GM12875 (cell line): ENCODE results near the gene EGF.

Experiments
- H3K4me3 ChIP-seq: one replicate; pipeline ENCODE4 v1.5.1; 2011; ENCODE audit warnings: low read depth, low read length, control low read depth
- TF ChIP-seq, protein P1 (sequence below): IDR thresholded peaks from 2 replicates; pipeline ENCODE4 v1.5.1; 2011; ENCODE audit warnings: low read depth, mild to moderate bottlenecking, control low read depth, inconsistent platforms, low read length, moderate library complexity, borderline replicate concordance; ENCODE audit not compliant: insufficient read depth

EGF gene

DNA sequence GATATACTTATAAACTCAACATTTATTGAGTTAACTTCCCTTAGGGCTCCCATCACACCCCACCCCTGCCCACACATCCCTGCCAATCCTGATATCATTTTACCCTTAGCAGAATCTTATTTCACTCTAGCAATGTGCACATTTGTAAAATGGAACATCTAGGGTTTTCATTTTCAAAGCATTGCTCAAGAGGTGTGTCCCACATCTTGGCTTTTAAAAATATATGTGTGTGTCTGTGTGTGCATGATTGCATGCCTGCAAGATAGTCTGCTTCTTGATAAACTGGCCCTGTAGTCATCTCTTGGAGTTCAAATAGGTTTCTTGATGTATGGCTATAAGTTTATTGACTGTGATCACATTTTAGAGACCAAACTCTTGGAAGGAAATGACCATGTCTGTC, 26.4 kb upstream of the EGF start:
- no peak overlapping the region for H3K4me3 ChIP-seq
- TF ChIP-seq, protein P1, sequence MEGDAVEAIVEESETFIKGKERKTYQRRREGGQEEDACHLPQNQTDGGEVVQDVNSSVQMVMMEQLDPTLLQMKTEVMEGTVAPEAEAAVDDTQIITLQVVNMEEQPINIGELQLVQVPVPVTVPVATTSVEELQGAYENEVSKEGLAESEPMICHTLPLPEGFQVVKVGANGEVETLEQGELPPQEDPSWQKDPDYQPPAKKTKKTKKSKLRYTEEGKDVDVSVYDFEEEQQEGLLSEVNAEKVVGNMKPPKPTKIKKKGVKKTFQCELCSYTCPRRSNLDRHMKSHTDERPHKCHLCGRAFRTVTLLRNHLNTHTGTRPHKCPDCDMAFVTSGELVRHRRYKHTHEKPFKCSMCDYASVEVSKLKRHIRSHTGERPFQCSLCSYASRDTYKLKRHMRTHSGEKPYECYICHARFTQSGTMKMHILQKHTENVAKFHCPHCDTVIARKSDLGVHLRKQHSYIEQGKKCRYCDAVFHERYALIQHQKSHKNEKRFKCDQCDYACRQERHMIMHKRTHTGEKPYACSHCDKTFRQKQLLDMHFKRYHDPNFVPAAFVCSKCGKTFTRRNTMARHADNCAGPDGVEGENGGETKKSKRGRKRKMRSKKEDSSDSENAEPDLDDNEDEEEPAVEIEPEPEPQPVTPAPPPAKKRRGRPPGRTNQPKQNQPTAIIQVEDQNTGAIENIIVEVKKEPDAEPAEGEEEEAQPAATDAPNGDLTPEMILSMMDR, result no peak

DNA sequence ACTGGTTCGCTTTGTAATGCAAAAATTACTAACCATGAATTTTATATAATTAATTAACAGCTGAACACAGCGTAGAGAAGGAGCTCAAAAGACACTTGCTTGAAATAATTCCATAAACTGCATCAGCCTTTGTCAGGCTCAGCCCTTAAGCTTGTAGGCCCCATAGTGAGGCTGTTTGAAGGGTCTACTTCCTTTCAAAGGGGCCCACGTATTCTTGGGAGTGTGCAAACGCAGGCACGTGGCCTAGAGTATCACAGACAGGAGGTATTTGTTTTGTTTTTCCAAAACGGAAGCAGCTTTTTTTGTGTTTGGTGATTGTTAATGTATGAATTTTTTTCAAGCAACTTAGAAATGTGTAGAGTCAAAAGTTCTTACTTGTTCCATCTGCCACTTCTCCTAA, 25.6 kb upstream of the EGF start:
- TF ChIP-seq, protein P1, result no peak
- H3K4me3 ChIP-seq, result no peak overlapping the region

DNA sequence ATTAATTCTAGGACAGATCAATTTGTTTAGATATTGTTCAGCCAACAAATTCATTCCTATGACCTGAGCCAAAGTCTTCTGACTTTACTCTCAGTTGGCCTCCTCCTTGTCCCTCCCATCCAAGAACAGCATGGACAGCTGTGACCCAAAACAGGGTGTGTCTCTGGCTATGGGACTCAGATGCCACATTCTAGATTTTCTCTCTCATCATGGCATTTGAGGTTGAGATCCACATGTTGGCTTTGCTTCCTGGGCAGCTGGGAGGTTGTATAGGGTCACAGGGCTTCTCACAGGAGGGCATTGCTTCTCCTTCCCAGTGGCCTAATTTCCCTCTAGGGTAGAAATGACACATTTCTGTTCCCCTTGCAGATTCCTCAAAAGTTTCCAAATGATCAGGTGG, 22.6 kb upstream of the EGF start:
- H3K4me3 ChIP-seq, result no peak overlapping the region
- TF ChIP-seq, protein P1, result no peak

DNA sequence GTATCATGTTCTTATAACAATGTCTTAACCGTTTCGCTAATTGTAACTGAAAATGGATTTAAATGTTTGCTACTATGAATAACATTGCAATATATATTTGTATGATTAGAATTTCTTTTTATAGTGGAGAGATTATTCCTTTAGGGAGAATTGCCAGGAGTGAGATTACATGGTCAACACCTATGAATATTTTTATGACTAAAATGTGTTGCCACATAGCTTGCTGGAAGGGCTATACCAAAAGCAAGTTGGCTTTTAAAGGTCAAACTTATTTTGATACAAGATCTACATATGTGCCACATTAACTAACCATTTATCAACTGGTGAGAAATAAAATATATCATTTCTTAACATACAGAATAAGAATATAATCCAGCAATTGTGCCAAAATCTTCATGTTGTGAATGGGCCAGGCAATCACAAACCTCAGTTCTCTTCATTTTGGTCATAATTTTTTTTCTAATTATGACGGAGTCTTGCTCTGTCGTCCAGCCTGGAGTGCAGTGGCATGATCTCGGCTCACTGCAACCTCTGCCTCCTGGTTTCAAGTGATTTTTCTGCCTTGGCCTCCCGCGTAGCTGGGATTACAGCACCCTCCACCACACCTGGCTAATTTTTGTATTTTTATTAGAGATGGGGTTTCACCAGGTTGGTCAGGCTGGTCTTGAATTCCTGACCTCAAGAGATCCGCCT, 10.0 kb upstream of the EGF start:
- H3K4me3 ChIP-seq, result no peak overlapping the region
- TF ChIP-seq, protein P1, result no peak

DNA sequence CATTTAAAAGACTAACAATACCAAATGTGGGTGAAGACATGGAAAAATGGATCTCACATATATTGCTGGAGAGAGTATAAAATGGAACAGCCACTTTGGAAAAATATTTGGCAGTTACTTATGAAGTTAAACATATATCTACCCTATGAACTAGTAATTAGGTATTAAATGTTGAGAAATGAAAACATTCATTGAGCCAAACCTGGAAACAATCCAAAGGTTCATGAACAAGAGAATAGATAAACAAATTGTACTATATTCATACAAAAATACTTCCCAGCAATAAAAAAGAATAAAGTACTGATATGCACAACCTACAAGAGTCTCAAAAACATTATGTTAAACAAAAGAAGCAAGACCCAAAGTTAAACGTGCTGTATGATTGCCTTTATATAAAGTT, 4.0 kb upstream of the EGF start:
- no peak overlapping the region for H3K4me3 ChIP-seq
- TF ChIP-seq, protein P1, result no peak

DNA sequence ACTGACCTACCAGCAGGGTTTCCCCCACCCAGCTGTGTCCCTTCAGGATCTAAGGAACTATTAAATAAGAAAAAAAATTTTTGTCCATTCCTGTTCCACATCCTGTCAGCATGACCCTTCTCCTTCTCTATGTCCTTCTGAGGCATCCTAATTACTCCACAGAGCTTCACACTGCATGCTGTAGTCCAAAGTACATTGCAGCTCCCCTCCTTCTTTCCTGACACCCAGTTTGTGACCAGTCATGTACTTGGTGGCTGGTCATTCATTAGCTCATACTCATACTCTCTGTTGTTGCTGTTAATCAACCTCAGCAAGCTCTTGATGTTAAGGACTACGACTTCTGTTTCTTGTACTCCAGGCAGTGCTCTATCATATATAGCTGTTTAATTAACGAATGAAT, 2.4 kb upstream of the EGF start:
- H3K4me3 ChIP-seq, result no peak overlapping the region
- TF ChIP-seq, protein P1, result no peak

DNA sequence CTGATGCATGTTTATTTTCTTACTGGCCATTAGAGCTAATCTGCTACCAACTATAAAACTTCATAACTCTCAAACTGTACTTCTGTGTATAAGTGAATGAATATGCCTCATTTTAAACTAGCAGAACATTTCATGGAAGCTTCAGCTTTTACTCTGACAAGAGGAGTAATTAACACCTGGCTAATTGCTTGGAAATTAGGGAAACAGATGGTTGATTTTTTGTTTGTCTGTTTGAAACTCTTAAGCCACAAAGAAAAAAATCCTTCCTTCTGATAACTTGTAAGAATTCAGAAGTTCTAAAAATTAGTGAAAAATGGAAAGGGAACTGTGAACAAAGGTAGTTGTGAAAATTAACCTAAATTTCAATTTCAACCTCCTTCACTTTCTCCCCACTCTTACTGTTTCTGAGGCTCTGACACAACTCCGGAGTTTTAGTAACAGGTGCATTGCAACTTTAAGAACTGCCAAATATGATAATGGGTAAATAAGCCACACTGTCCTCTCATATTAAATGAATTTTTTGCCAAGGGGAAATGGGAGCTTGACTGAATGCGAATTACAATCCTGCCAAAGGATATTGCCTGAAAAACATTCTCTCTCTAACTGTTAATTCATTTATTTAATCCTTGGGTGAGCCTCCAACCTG, 1.0 kb downstream of the EGF start:
- TF ChIP-seq, protein P1, result no peak
- H3K4me3 ChIP-seq, result no peak overlapping the region
